H9 (cell line): ENCODE measurements around the gene RMRP. TPM values are rescaled to one million over a fixed set of nuclear protein-coding genes. Genes with fewer than 3 reads are reported as not detected.
A peak's percentile ranks its signal among the peaks of the same experiment; 100 is the strongest.

Experiments used
- DNase-seq: peaks from one replicate; pipeline ENCODE4 v3.0.0-alpha.2; 2017
- H2AFZ ChIP-seq: one replicate; pipeline ENCODE4 v1.6.1; 2013; ENCODE audit warnings: mild to moderate bottlenecking, low read length, control low read depth, moderate library complexity
- H2AK5ac ChIP-seq: 2 replicates; pipeline ENCODE4 v1.6.1; 2013; ENCODE audit warnings: low read length, control low read depth, mixed read lengths; ENCODE audit not compliant: insufficient read length
- H2BK120ac ChIP-seq: one replicate; pipeline ENCODE4 v1.6.1; 2013; ENCODE audit warnings: low read depth, mild to moderate bottlenecking, low read length, control low read depth, inconsistent platforms; ENCODE audit not compliant: poor library complexity, severe bottlenecking
- H2BK12ac ChIP-seq: 2 replicates; pipeline ENCODE4 v1.6.1; 2013; ENCODE audit warnings: low read length, control low read depth, mixed read lengths, low read depth; ENCODE audit not compliant: insufficient read length
- H2BK15ac ChIP-seq: 2 replicates; pipeline ENCODE4 v1.6.1; 2013; ENCODE audit warnings: low read depth, low read length, control low read depth
- H2BK20ac ChIP-seq: one replicate; pipeline ENCODE4 v1.6.1; 2013; ENCODE audit warnings: low read depth, mild to moderate bottlenecking, low read length, control low read depth, inconsistent platforms; ENCODE audit not compliant: poor library complexity, severe bottlenecking
- H2BK5ac ChIP-seq: 2 replicates; pipeline ENCODE4 v1.6.1; 2013; ENCODE audit warnings: low read length, control low read depth, mixed read lengths; ENCODE audit not compliant: insufficient read length
- H3K14ac ChIP-seq: 2 replicates; pipeline ENCODE4 v1.6.1; 2013; ENCODE audit warnings: low read length, control low read depth; ENCODE audit not compliant: insufficient read depth
- H3K18ac ChIP-seq: 2 replicates; pipeline ENCODE4 v1.6.1; 2013; ENCODE audit warnings: low read depth, mild to moderate bottlenecking, mixed read lengths, low read length, control low read depth; ENCODE audit not compliant: insufficient read length
- H3K23ac ChIP-seq: 2 replicates; pipeline ENCODE4 v1.6.1; 2013; ENCODE audit warnings: low read length, control low read depth, mixed read lengths, low read depth; ENCODE audit not compliant: insufficient read length
- H3K23me2 ChIP-seq: 2 replicates; pipeline ENCODE4 v1.6.1; 2013; ENCODE audit warnings: low read depth, mild to moderate bottlenecking, mixed read lengths, low read length, control low read depth; ENCODE audit not compliant: insufficient read length, poor library complexity, severe bottlenecking
- H3K27ac ChIP-seq: 2 replicates; pipeline ENCODE4 v1.5.1; 2013; ENCODE audit warnings: low read length, control low read depth, mixed read lengths, low read depth; ENCODE audit not compliant: insufficient read length
- H3K27me3 ChIP-seq: 2 replicates; pipeline ENCODE4 v1.6.1; 2013; ENCODE audit warnings: low read length, control low read depth, inconsistent platforms; ENCODE audit not compliant: insufficient read depth
- H3K4ac ChIP-seq: 2 replicates; pipeline ENCODE4 v1.6.1; 2013; ENCODE audit warnings: low read depth, mild to moderate bottlenecking, control low read depth, inconsistent platforms, low read length, moderate library complexity
- H3K4me1 ChIP-seq: 2 replicates; pipeline ENCODE4 v1.6.1; 2013; ENCODE audit warnings: low read length, control low read depth, inconsistent platforms; ENCODE audit not compliant: insufficient read depth
- H3K4me2 ChIP-seq: 2 replicates; pipeline ENCODE4 v1.6.1; 2013; ENCODE audit warnings: low read length, control low read depth, mixed read lengths; ENCODE audit not compliant: insufficient read length, insufficient read depth
- H3K56ac ChIP-seq: 2 replicates; pipeline ENCODE4 v1.6.1; 2013; ENCODE audit warnings: low read depth, mild to moderate bottlenecking, mixed read lengths, low read length, control low read depth; ENCODE audit not compliant: insufficient read length
- H3K79me1 ChIP-seq: 2 replicates; pipeline ENCODE4 v1.6.1; 2013; ENCODE audit warnings: low read depth, mild to moderate bottlenecking, moderate library complexity, low read length, control low read depth, inconsistent platforms; ENCODE audit not compliant: insufficient read depth, poor library complexity, severe bottlenecking
- H3K79me2 ChIP-seq: 2 replicates; pipeline ENCODE4 v1.6.1; 2013; ENCODE audit warnings: low read length, control low read depth, inconsistent platforms; ENCODE audit not compliant: insufficient read depth
- H3K9ac ChIP-seq: 2 replicates; pipeline ENCODE4 v1.6.1; 2013; ENCODE audit warnings: low read length, control low read depth, mixed read lengths; ENCODE audit not compliant: insufficient read length; ENCODE audit errors: extremely low read depth
- H3K9me3 ChIP-seq: one replicate; pipeline ENCODE4 v1.6.1; 2013; ENCODE audit warnings: low read depth, low read length, inconsistent platforms; ENCODE audit not compliant: control insufficient read depth
- H3T11ph ChIP-seq: one replicate; pipeline ENCODE4 v1.6.1; 2013; ENCODE audit warnings: mild to moderate bottlenecking, low read length, control low read depth, inconsistent platforms
- H4K20me1 ChIP-seq: one replicate; pipeline ENCODE4 v1.6.1; 2013; ENCODE audit not compliant: control insufficient read depth, insufficient read length, insufficient read depth
- H4K5ac ChIP-seq: 2 replicates; pipeline ENCODE4 v1.6.1; 2013; ENCODE audit warnings: low read depth, mild to moderate bottlenecking, mixed read lengths, low read length, control low read depth; ENCODE audit not compliant: insufficient read length
- H4K8ac ChIP-seq: replicated peaks from 2 replicates; pipeline ENCODE4 v1.6.1; 2013; ENCODE audit warnings: low read length, control low read depth, mixed read lengths, low read depth; ENCODE audit not compliant: insufficient read length
- H4K91ac ChIP-seq: 2 replicates; pipeline ENCODE4 v1.6.1; 2013; ENCODE audit warnings: low read depth, mild to moderate bottlenecking, moderate library complexity, mixed read lengths, low read length, control low read depth; ENCODE audit not compliant: insufficient read length
- H3K27ac Mint-ChIP-seq, 3 experiments: 2 replicates in 2 of 3; 3 replicates in 1 of 3; pipeline ENCODE4 v1.8.0; 2020 to 2021; ENCODE audit warnings: mixed read lengths in 3 of 3, mild to moderate bottlenecking in 1 of 3, moderate library complexity in 1 of 3
- H3K27me3 Mint-ChIP-seq: 2 replicates; pipeline ENCODE4 v1.8.0; 2021; ENCODE audit warnings: low read depth, mild to moderate bottlenecking, moderate library complexity, mixed read lengths
- H3K36me3 Mint-ChIP-seq, 3 experiments: 2 replicates in 2 of 3; 3 replicates in 1 of 3; pipeline ENCODE4 v1.8.0; 2020 to 2021; ENCODE audit warnings: low read depth in 3 of 3, mixed read lengths in 3 of 3; ENCODE audit not compliant: insufficient read depth in 1 of 3
- H3K4me1 Mint-ChIP-seq, 2 experiments: 2 replicates each; pipeline ENCODE4 v1.8.0; 2020; ENCODE audit warnings: mixed read lengths in 2 of 2
- H3K4me3 Mint-ChIP-seq, 2 experiments: 2 replicates in 1 of 2; 3 replicates in 1 of 2; pipeline ENCODE4 v1.8.0; 2020 to 2021; ENCODE audit warnings: mild to moderate bottlenecking in 2 of 2, mixed read lengths in 2 of 2, moderate library complexity in 1 of 2
- H3K9me3 Mint-ChIP-seq, 2 experiments: 2 replicates in 1 of 2; 3 replicates in 1 of 2; pipeline ENCODE4 v1.8.0; 2020; ENCODE audit warnings: mild to moderate bottlenecking in 2 of 2, mixed read lengths in 2 of 2, moderate library complexity in 1 of 2
- CTCF ChIP-seq: fragments of 200-600 bp; sonication (generic); conservative IDR thresholded peaks from 3 replicates; pipeline ENCODE4 v1.8.0; 2021; ENCODE audit warnings: antibody characterized with exemption, mild to moderate bottlenecking
- WGBS: extraction: QIAGEN DNeasy Blood & Tissue Kit; methylation state at CpG from one replicate; pipeline ENCODE4 v1.1.7; 2013; ENCODE audit warnings: missing lambda C conversion rate, low lambda C conversion rate, mixed read lengths; ENCODE audit not compliant: insufficient read length; ENCODE audit errors: extremely low coverage; 5-methylcytosine and 5-hydroxymethylcytosine counted together
- total RNA-seq: library from RNA; stranded (reverse); gene quantifications from 2 replicates; pipeline ENCODE4 v1.2.1, GENCODE V29; 2021

Gene RMRP
- total RNA-seq, 1 experiment from 2014 or later: 18,417 TPM

GRCh38 chr9:35675204-35675603, 17.4 kb upstream of the RMRP start:
- peak overlapping the region; percentile 58 for H3K4me2 ChIP-seq

More at GRCh38 chr9:35675204-35675603, 17.4 kb upstream of the RMRP start:
- Histone ChIP-seq H3K79me1 (no peaks in the 10 kb centered on the region), H3K4ac (no peak overlapping the region), H2BK12ac (no peak overlapping the region), H2BK120ac (no peak overlapping the region), H2AK5ac (no peak overlapping the region), H4K5ac (no peak overlapping the region), H4K20me1 (no peaks in the 10 kb centered on the region), H3K23ac (no peak overlapping the region), H2AFZ (no peak overlapping the region), H3K18ac (no peak overlapping the region), H2BK20ac (no peak overlapping the region), H2BK15ac (no peak overlapping the region), H3K23me2 (no peaks in the 10 kb centered on the region), H3K14ac (no peak overlapping the region), H4K91ac (no peak overlapping the region), H4K8ac (no peak overlapping the region), H3K9me3 (no peaks in the 10 kb centered on the region), H3K27ac (no peak overlapping the region), H3K27me3 (peaks cover 3% of the 10 kb centered on the region; the same call in 1 of the 2 replicates), H3K56ac (no peak overlapping the region), H2BK5ac (no peak overlapping the region), H3K4me1 (no peaks in the 10 kb centered on the region), H3K79me2 (no peaks in the 10 kb centered on the region), H3K9ac (peak overlapping the region; percentile 25), H3T11ph (no peak overlapping the region)
- WGBS: no CpG with 5 or more reads among the region's 13 CpGs
- Mint-ChIP-seq H3K36me3 (no peaks in the 10 kb centered on the region; a peak in 1 of 7 replicates), H3K27me3 (peaks cover 35% of the 10 kb centered on the region), H3K9me3 (no peaks in the 10 kb centered on the region), H3K4me1 (peaks cover 4 to 20% of the 10 kb centered on the region in 2 experiments), H3K27ac (no peak overlapping the region; a peak in 1 of 7 replicates), H3K4me3 (peak overlapping the region; percentile 70 to 82)
- DNase-seq: peak; percentile 63
- no peak for TF ChIP-seq CTCF
